ENCODE results near the gene C1QL1. TPM values are rescaled to one million over a fixed set of nuclear protein-coding genes. Genes with fewer than 3 reads are reported as not detected.

C1QL1 gene
- total RNA-seq, 1 experiment from 2014 or later: 6.1 TPM

DNA sequence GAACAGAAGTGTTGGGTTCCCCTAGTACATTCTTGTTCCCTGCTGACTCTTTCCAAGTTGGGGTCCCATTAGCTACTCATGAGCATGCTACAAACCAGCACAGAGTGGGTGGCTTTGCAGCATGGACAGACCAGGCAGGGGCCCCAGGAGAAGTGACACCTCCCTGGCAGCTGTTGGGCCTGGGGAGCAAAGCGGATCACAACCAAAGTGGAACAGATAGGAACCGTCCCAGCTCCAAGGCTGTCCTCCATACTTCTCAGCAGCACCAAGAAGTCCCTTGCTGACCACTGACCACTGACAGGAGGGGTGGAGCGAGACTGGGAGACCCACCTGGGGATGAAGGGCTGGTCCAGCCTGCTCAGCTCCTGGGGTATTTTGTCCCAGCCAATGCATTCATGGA lies 40.4 kb downstream of the C1QL1 start:
- Histone ChIP-seq H3K27me3 (no peaks in the 10 kb centered on the region; the same call in 1 of the 2 replicates), H3K9me3 (no peaks in the 10 kb centered on the region), H3K36me3 (peaks cover 73% of the 10 kb centered on the region), H3K4me3 (no peak overlapping the region)
- no peak for DNase-seq

DNA sequence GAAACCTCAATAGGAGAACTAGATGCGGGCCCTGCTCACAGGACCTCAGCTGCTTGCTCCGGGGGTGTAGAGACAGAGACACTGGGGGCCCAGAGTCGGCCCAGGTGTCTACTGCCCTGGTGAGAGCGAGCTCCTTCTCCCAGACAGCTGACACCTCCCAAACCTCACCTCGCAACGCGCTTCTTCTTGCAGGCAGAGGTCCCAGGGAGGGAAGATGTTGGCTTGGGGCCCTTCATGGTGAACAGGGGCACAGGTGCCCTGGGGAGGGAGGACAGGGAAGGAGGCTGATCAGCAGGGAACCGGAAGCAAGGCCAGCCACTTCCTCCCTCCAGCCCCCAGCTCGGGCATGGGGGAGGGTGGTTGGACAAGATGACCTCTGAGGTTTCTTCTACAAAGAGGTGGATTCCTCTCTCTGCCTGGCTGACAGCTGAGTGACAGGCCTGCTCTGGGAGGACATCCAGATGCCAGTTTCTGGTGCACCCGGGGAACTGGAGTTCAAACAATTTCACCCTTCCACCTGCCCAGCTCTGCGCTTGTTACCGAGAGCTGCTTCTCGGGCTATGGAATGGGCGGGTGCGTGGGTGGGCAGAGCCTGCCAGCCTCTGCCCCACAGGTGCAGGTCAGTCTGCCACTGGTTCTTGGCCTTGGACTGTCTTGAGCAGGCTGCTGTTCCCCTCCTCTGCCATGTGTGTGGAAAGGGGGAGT lies 41.1 kb downstream of the C1QL1 start:
- Histone ChIP-seq H3K27me3 (no peaks in the 10 kb centered on the region; the same call in 1 of the 2 replicates), H3K9me3 (no peaks in the 10 kb centered on the region), H3K4me3 (no peak overlapping the region), H3K36me3 (peaks cover 66% of the 10 kb centered on the region)
- no peak for DNase-seq

GRCh38 chr17:44925731-44926697 lies 42.1 kb downstream of the C1QL1 start:
- no peaks in the 10 kb centered on the region for H3K9me3 ChIP-seq
- H3K27me3 ChIP-seq: no peaks in the 10 kb centered on the region; the same call in 1 of the 2 replicates
- H3K4me3 ChIP-seq: no peak overlapping the region
- peaks cover 56% of the 10 kb centered on the region for H3K36me3 ChIP-seq
- DNase-seq: no peak

- no peak overlapping the region for H3K4me3 ChIP-seq
- H3K27me3 ChIP-seq: no peaks in the 10 kb centered on the region; the same call in 1 of the 2 replicates
- peaks cover 37% of the 10 kb centered on the region for H3K36me3 ChIP-seq
- no peaks in the 10 kb centered on the region for H3K9me3 ChIP-seq
- DNase-seq: no peak
Observed at GRCh38 chr17:44924107-44924544, 44.0 kb downstream of the C1QL1 start.

- H3K27me3 ChIP-seq: no peaks in the 10 kb centered on the region; the same call in 1 of the 2 replicates
- H3K9me3 ChIP-seq: no peaks in the 10 kb centered on the region
- DNase-seq: no peak
- no peak overlapping the region for H3K4me3 ChIP-seq
- H3K36me3 ChIP-seq: peaks cover 25% of the 10 kb centered on the region
Observed at GRCh38 chr17:44922746-44923470, 45.2 kb downstream of the C1QL1 start.

DNA sequence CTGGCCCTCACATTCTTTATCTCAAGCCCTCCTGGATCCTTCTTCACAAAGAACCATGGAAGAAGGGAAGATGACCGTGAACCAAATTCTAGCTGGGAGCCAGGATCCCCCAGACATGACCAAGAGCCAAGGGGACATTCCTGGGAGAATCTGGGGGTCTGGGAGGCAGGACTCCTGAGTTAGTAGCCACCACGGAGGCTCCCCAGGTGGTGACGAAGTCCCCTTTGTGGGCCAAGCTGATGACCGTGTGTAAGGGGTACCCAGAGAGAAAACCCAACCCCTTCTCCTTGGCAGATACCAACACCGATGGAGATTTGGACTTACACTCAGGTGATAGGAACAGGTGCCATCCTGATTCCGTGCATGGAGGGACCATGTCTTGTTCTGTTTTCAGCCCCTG lies 46.0 kb downstream of the C1QL1 start:
- H3K4me3 ChIP-seq: no peak overlapping the region
- H3K36me3 ChIP-seq: peaks cover 17% of the 10 kb centered on the region
- DNase-seq: no peak
- H3K9me3 ChIP-seq: no peaks in the 10 kb centered on the region
- H3K27me3 ChIP-seq: no peaks in the 10 kb centered on the region; the same call in 1 of the 2 replicates

GRCh38 chr17:44921122-44921882 lies 46.8 kb downstream of the C1QL1 start:
- no peak for DNase-seq
- Histone ChIP-seq H3K36me3 (peaks cover 9% of the 10 kb centered on the region), H3K27me3 (no peaks in the 10 kb centered on the region; the same call in 1 of the 2 replicates), H3K9me3 (no peaks in the 10 kb centered on the region), H3K4me3 (no peak overlapping the region)

- DNase-seq: no peak
- no peaks in the 10 kb centered on the region for H3K9me3 ChIP-seq
- no peak overlapping the region for H3K4me3 ChIP-seq
- H3K36me3 ChIP-seq: peaks cover 1% of the 10 kb centered on the region; the same call in 1 of the 2 replicates
- H3K27me3 ChIP-seq: no peaks in the 10 kb centered on the region; the same call in 1 of the 2 replicates
Observed at GRCh38 chr17:44920565-44920940, 47.5 kb downstream of the C1QL1 start.

GRCh38 chr17:44919885-44920564 lies 48.1 kb downstream of the C1QL1 start:
- no peaks in the 10 kb centered on the region for H3K36me3 ChIP-seq
- DNase-seq: peak; percentile 79
- H3K4me3 ChIP-seq: no peak overlapping the region
- H3K27me3 ChIP-seq: no peaks in the 10 kb centered on the region; the same call in 1 of the 2 replicates
- H3K9me3 ChIP-seq: no peaks in the 10 kb centered on the region

- Histone ChIP-seq H3K36me3 (no peaks in the 10 kb centered on the region), H3K4me3 (no peak overlapping the region), H3K27me3 (no peaks in the 10 kb centered on the region; the same call in 1 of the 2 replicates), H3K9me3 (no peaks in the 10 kb centered on the region)
- no peak for DNase-seq
Observed at GRCh38 chr17:44919411-44919810, 48.7 kb downstream of the C1QL1 start.

DNA sequence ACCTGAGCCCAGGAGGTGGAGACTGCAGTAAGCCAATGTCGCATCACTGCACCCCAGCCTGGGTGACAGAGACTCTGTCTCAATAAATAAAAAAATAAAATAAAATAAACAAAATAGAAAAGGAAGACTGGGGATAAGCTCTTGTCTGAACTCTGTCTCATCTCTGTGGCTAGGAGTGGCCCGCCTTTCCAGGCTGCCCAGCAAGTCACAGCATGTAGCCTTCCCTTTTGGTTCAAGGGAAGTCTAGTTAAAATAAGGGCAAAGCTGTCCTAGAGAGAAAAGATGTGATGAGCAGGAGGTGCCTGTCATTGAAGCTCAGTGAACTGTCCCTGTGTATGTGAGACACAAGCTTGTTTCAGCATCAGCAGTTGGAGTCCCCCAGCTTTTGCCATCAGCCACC lies 50.1 kb downstream of the C1QL1 start:
- Histone ChIP-seq H3K9me3 (no peaks in the 10 kb centered on the region), H3K36me3 (no peaks in the 10 kb centered on the region), H3K27me3 (no peaks in the 10 kb centered on the region), H3K4me3 (no peak overlapping the region)
- no peak for DNase-seq

- Histone ChIP-seq H3K9me3 (no peaks in the 10 kb centered on the region), H3K36me3 (no peaks in the 10 kb centered on the region), H3K4me3 (no peak overlapping the region), H3K27me3 (no peaks in the 10 kb centered on the region)
- DNase-seq: no peak
Observed at GRCh38 chr17:44917456-44917855, 50.6 kb downstream of the C1QL1 start.

DNA sequence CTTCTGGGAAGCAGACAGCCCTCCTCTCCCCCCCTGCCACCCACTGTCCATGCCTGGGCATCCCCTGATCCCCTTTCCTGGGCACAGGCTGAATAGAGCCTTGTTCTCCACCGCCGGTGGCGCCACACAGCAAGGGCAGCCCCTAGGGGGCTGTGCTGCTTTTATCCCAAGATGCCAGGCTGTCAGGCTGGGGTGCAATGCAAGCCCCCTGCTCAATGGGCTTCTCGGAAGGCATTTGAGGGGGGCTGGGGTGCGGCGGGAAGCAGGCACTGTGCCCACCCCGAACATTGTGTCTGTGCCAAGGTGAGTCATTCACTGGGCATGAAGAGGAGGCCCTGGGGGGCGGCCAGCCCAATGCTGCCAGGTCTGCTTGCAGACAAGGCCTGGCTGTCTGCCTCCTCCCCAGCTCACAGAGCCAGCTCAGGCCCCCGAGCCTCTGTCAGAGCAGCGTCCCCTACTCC lies 51.3 kb downstream of the C1QL1 start:
- H3K9me3 ChIP-seq: no peaks in the 10 kb centered on the region
- no peaks in the 10 kb centered on the region for H3K36me3 ChIP-seq
- peak; percentile 88 for DNase-seq
- no peak overlapping the region for H3K4me3 ChIP-seq
- no peaks in the 10 kb centered on the region for H3K27me3 ChIP-seq

GRCh38 chr17:44915862-44916780 lies 52.0 kb downstream of the C1QL1 start:
- DNase-seq: peak; percentile 68
- Histone ChIP-seq H3K9me3 (no peaks in the 10 kb centered on the region), H3K27me3 (no peaks in the 10 kb centered on the region), H3K36me3 (no peaks in the 10 kb centered on the region), H3K4me3 (no peak overlapping the region)

DNA sequence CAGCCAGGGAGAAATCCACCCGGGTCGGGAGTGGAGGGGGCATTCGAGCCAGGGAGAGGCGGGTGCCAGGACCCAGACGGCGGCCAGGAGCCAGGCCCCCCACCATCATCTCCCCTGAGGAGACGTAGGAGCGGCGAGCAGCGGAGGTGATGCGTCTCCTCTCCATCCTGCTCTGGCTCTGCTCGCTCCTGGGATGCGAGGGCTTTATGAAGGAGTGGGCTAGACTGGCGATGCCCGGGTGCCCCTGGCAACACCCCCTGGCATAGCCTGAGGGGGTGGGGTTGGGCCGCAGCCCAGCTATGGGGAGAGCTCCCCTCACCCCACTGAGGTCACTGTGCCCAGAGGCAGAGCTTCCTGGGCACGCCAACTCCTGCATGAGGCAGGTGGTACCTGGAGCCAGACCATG lies 52.8 kb downstream of the C1QL1 start, which contains the start of gene GFAP:
GFAP (minus strand) TSS at position 180 of the 406 bp plus-strand sequence; CDS start at position 166, 14 bp downstream.
- DNase-seq: no peak
- H3K9me3 ChIP-seq: no peaks in the 10 kb centered on the region
- no peaks in the 10 kb centered on the region for H3K36me3 ChIP-seq
- no peaks in the 10 kb centered on the region for H3K27me3 ChIP-seq
- no peak within 1 kb of the TSS for H3K4me3 ChIP-seq

All from MG63 (cell line).